Sigmoid colon (tissue), 7 donors: ENCODE data around the gene PMM2. TPM values are rescaled to one million over a fixed set of nuclear protein-coding genes. Genes with fewer than 3 reads are reported as not detected.

Source experiments
- DNase-seq: peaks from one replicate; pipeline ENCODE4 v3.0.0-alpha.2; 2019
- H3K27ac ChIP-seq, 4 donors: fragments of 200-600 bp; sonication (generic); one replicate each; pipeline ENCODE4 v1.5.1; 2016 to 2019; ENCODE audit warnings: mild to moderate bottlenecking in 1 of 4
- H3K27me3 ChIP-seq, 3 donors: fragments of 200-600 bp; sonication (generic); one replicate each; pipeline ENCODE4 v1.5.1; 2019; ENCODE audit warnings: mild to moderate bottlenecking in 1 of 3
- H3K36me3 ChIP-seq, 4 donors: fragments of 200-600 bp; sonication (generic); one replicate each; pipeline ENCODE4 v1.5.1; 2016 to 2019
- H3K4me1 ChIP-seq, 4 donors: fragments of 200-600 bp; sonication (generic); one replicate each; pipeline ENCODE4 v1.5.1; 2017 to 2019
- H3K4me3 ChIP-seq, 4 donors: fragments of 200-600 bp; sonication (generic); one replicate each; pipeline ENCODE4 v1.5.1; 2017 to 2019; ENCODE audit warnings: mild to moderate bottlenecking in 2 of 4, moderate library complexity in 1 of 4
- H3K9me3 ChIP-seq, 4 donors: fragments of 200-600 bp in 3 of 4; sonication (generic) in 3 of 4; one replicate each; pipeline versions ENCODE4 v1.5.1 to v1.6.1; 2013 to 2019
- EP300 ChIP-seq, 4 donors: sonication (generic); formaldehyde crosslinking; IDR thresholded peaks; one replicate each; pipeline ENCODE4 v1.6.1; 2017; ENCODE audit warnings: antibody characterized with exemption in 4 of 4
- POLR2A ChIP-seq, 2 donors: fragments of 450-650 bp; IDR thresholded peaks; one replicate each; pipeline ENCODE4 v1.6.1; 2016; ENCODE audit warnings: antibody characterized with exemption in 2 of 2, mild to moderate bottlenecking in 2 of 2, moderate library complexity in 2 of 2
- POLR2AphosphoS5 ChIP-seq, 4 donors: sonication (generic); formaldehyde crosslinking; IDR thresholded peaks; one replicate each; pipeline ENCODE4 v1.6.1; 2017; ENCODE audit warnings: antibody characterized with exemption in 4 of 4
- WGBS, 2 donors: extraction: QIAGEN DNeasy Blood & Tissue Kit; methylation state at CpG; one replicate each; pipeline ENCODE4 v1.1.7; 2013; 5-methylcytosine and 5-hydroxymethylcytosine counted together
- intact Hi-C: fragments of 100-400 bp; cut with DNase I; formaldehyde crosslinking; loops from one replicate; pipeline ENCODE4 v1.15.1; 2023
- polyA plus RNA-seq, 3 donors: library from polyadenylated mRNA; stranded (reverse); fragments of 200-250 nt; gene quantifications; one replicate each; pipeline ENCODE4 v1.2.3, GENCODE V29; 2013
- total RNA-seq, 4 donors: library from RNA; depleted of rRNA; stranded (reverse); fragments of >200 nt; gene quantifications; one replicate each; pipeline ENCODE4 v1.1.0, GENCODE V29; 2016
- TF ChIP-seq, protein P1 (sequence below), 4 experiments: fragments of 450-650 bp in 3 of 4; fragments of 200-600 bp in 1 of 4; IDR thresholded peaks; one replicate each; pipeline ENCODE4 v1.5.1; 2016 to 2019; ENCODE audit warnings: antibody characterized with exemption in 4 of 4, mild to moderate bottlenecking in 3 of 4, moderate library complexity in 2 of 4
- donor health status: healthy with polysubstance abuse.
- donor health status: Bipolar disorder and iron deficiency.
- donor health status: healthy.

The PMM2 gene
- total and polyA plus RNA-seq, 7 donors, result 13.6 to 52.4 (median 22.1) TPM

DNA sequence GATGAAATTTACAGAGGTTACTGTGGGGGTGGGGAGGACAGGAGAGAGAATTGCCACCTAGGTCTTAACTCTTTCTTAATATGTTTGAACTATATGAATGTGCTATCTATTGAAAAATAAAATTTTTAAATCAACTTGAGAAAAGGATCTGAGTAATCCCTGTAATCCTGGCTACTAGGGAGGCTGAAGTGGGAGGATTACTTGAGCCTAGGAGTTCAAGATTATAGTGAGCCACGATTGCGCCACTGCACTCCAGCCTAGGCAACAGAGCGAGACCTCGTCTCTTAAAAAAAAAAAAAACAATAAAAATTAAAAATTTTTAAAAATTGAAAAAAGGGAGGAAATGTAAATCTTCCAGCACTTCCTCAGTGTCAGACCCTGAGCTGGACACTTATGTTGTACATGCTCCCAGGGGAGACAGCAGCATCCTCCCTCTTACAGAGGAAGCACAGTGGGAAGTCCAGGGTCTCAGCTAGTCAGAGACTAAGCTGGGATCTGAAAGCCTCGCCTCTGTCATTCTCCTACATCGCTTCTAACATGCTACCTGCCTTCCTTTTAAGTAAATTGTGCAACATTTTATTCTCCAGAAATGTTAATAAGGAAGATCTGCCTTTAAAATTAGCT, 21.9 kb downstream of the PMM2 start:
- Histone ChIP-seq H3K9me3 (no peaks in the 10 kb centered on the region), H3K4me3 (no peak overlapping the region), H3K4me1 (no peaks in the 10 kb centered on the region), H3K36me3 (peaks cover 14 to 67% (median 30%) of the 10 kb centered on the region in 4 donors), H3K27me3 (no peaks in the 10 kb centered on the region), H3K27ac (no peak overlapping the region)
- WGBS, 2 donors, result 93 to 94% methylated on average over 6 of the region's 6 CpGs
- TF ChIP-seq EP300 (IDR thresholded peaks at IDR 0.05), result no peak
- TF ChIP-seq POLR2AphosphoS5 (IDR thresholded peaks at IDR 0.05), result no peak
- no peak for TF ChIP-seq POLR2A (IDR thresholded peaks at IDR 0.05)
- TF ChIP-seq, protein P1, sequence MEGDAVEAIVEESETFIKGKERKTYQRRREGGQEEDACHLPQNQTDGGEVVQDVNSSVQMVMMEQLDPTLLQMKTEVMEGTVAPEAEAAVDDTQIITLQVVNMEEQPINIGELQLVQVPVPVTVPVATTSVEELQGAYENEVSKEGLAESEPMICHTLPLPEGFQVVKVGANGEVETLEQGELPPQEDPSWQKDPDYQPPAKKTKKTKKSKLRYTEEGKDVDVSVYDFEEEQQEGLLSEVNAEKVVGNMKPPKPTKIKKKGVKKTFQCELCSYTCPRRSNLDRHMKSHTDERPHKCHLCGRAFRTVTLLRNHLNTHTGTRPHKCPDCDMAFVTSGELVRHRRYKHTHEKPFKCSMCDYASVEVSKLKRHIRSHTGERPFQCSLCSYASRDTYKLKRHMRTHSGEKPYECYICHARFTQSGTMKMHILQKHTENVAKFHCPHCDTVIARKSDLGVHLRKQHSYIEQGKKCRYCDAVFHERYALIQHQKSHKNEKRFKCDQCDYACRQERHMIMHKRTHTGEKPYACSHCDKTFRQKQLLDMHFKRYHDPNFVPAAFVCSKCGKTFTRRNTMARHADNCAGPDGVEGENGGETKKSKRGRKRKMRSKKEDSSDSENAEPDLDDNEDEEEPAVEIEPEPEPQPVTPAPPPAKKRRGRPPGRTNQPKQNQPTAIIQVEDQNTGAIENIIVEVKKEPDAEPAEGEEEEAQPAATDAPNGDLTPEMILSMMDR (IDR thresholded peaks at IDR 0.05), result no peak
- intact Hi-C loops, result no loop called here
- DNase-seq, result no peak

DNA sequence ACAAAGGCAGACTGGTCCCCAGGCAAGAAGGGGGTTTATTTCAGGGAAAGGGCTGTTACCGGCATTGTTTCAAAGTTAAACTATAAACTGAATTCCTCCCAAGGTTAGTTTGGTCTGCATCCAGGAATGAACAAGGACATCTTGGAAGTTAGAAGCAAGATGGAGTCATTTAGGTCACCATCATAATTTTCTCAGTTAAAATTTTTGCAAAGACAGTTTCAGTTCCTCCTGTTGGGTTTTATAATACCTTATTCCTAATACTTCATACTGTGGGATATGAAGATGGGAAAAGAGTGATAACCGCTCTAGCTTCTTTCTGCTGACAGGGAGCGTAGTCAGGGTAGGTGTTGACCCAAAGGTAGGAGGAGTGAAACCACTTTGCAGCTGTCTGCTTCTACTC, 24.8 kb downstream of the PMM2 start:
- Histone ChIP-seq H3K27me3 (no peaks in the 10 kb centered on the region), H3K27ac (no peak overlapping the region), H3K4me1 (no peaks in the 10 kb centered on the region), H3K4me3 (no peak overlapping the region), H3K36me3 (peaks cover 10 to 38% (median 15%) of the 10 kb centered on the region in 4 donors), H3K9me3 (no peaks in the 10 kb centered on the region)
- intact Hi-C loops, result no loop called here
- DNase-seq, result no peak
- TF ChIP-seq, protein P1 (IDR thresholded peaks at IDR 0.05), result no peak
- WGBS, 2 donors, result 85 to 93% methylated on average over 3 of the region's 3 CpGs

DNA sequence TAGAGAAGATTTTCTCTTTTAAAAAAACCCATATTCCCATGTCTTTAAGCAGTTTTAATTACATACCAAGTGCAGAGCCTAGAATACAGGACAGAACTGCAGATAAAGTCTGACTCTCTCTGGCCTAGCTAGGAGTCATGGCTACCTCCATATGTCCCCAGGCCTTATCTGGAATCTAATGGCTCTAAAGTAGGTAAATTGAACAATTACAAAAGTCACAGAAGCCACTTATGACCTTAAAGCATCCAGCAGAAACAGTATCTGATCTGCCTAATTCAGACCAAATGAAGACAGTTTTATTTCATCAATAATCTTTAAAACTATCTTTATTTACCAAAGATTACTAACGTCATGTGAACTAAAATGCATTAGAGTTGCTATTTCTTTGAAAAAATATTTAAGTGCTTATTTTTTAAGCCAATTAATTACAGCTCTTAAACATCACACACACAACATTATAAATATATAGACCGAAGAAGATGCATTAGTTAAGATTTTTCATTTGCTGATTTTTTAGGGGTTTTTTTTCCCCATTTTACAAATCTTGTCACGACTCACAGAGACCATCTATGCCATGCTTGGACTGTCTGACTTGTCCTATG, 28.7 kb downstream of the PMM2 start:
- Histone ChIP-seq H3K9me3 (no peaks in the 10 kb centered on the region), H3K27ac (no peak overlapping the region), H3K4me3 (no peak overlapping the region), H3K4me1 (no peaks in the 10 kb centered on the region), H3K27me3 (no peaks in the 10 kb centered on the region), H3K36me3 (peaks cover 9 to 24% (median 12%) of the 10 kb centered on the region in 4 donors)
- intact Hi-C loops, result no loop called here
- 60 to 93% methylated on average over 3 of the region's 3 CpGs for WGBS, 2 donors
- DNase-seq, result no peak
- TF ChIP-seq POLR2A (IDR thresholded peaks at IDR 0.05) (no peak), EP300 (IDR thresholded peaks at IDR 0.05) (no peak), POLR2AphosphoS5 (IDR thresholded peaks at IDR 0.05) (no peak)
- TF ChIP-seq, protein P1 (IDR thresholded peaks at IDR 0.05), result no peak

DNA sequence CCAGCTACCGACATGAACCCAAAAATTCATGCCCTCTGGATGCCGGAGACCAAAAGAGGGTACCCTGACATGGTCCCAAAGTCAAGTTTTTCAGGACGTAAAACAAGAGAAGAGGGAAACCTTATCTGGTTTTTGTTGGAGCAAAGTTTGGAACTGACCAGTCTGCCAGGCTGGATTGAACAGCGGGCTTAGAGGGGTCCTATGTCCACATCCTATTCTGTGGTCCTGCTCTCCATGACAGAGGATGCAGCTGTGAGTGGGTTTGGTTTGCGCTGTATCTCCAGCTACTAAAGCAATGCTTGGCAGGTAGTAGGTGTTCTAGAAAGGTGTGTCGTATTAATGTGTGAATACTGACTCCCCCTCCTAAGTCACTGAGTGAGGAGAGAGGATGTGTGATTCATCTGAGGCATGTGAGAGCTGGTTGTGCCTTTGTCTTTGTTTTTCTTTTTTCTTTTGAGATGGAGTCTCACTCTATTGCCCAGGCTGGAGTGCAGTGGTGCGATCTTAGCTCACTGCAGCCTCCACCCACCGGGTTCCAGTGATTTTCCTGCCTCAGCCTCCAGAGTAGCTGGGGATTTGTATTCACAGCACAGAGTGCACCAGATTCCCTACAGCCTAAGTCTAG, 31.0 kb downstream of the PMM2 start:
- Histone ChIP-seq H3K27ac (no peak overlapping the region), H3K9me3 (no peaks in the 10 kb centered on the region), H3K36me3 (peaks cover 10 to 34% (median 16%) of the 10 kb centered on the region in 4 donors), H3K27me3 (no peaks in the 10 kb centered on the region), H3K4me1 (no peaks in the 10 kb centered on the region), H3K4me3 (no peak overlapping the region)
- no peak for TF ChIP-seq EP300 (IDR thresholded peaks at IDR 0.05)
- no peak for TF ChIP-seq POLR2AphosphoS5 (IDR thresholded peaks at IDR 0.05)
- no peak for TF ChIP-seq POLR2A (IDR thresholded peaks at IDR 0.05)
- TF ChIP-seq, protein P1 (IDR thresholded peaks at IDR 0.05), result no peak
- intact Hi-C loops, result no loop called here
- 94 to 98% methylated on average over 8 of the region's 8 CpGs for WGBS, 2 donors
- DNase-seq, result no peak
